Panc1 (cell line): ENCODE data around the gene FANCC. TPM values are rescaled to one million over a fixed set of nuclear protein-coding genes. Genes with fewer than 3 reads are reported as not detected.

Source experiments
- ATAC-seq: fragments of 200-7000 bp; cut with Tn5 transposase; 2 replicates; pipeline ENCODE4 v1.9.1; 2020; ENCODE audit warnings: mild to moderate bottlenecking, moderate library complexity
- BruUV-seq: library from RNA; stranded (reverse); fragments of 400-500 nt; replicated peaks from 2 replicates; lab custom pipeline; 2021; lab: Mats Ljungman, UMichigan
- CTCF ChIA-PET: fragments of 300-600 bp; sonication (Branson Sonifier 250); formaldehyde crosslinking; loops from one replicate; lab custom pipeline; 2022; ENCODE audit warnings: antibody characterized with exemption; lab: Charles Lee
- POLR2A ChIA-PET: fragments of 300-600 bp; sonication (Branson Sonifier 250); formaldehyde crosslinking; loops from one replicate; lab custom pipeline; 2022; ENCODE audit warnings: antibody characterized with exemption; lab: Charles Lee
- DNase-seq: peaks from one replicate; pipeline ENCODE4 v3.0.0-alpha.2; 2010; ENCODE audit warnings: low read depth, low spot score
- H3K27ac ChIP-seq: 2 replicates; pipeline ENCODE4 v1.5.1; 2011; ENCODE audit warnings: mild to moderate bottlenecking, low read length, inconsistent platforms
- H3K27me3 ChIP-seq: fragments of 200-500 bp; sonication (Bioruptor generic); 2 replicates; pipeline ENCODE4 v1.6.0; 2014; ENCODE audit warnings: low read length, inconsistent platforms; ENCODE audit not compliant: control insufficient read depth, insufficient read depth
- H3K36me3 ChIP-seq: fragments of 200-500 bp; sonication (Bioruptor generic); 2 replicates; pipeline ENCODE4 v1.5.1; 2014; ENCODE audit warnings: inconsistent platforms, mild to moderate bottlenecking, low read length, moderate library complexity; ENCODE audit not compliant: control insufficient read depth, insufficient read depth
- H3K4me1 ChIP-seq: 2 replicates; pipeline ENCODE4 v1.5.1; 2011; ENCODE audit warnings: inconsistent platforms, mild to moderate bottlenecking, low read length, moderate library complexity; ENCODE audit not compliant: control insufficient read depth, insufficient read depth
- H3K4me3 ChIP-seq, 2 experiments: 2 replicates each; pipeline ENCODE4 v1.5.1; 2011 to 2012; ENCODE audit warnings: low read depth in 2 of 2, low read length in 2 of 2, mild to moderate bottlenecking in 2 of 2, inconsistent platforms in 1 of 2, moderate library complexity in 1 of 2
- H3K9me3 ChIP-seq: fragments of 200-500 bp; sonication (Bioruptor generic); 2 replicates; pipeline ENCODE4 v1.5.1; 2014; ENCODE audit warnings: low read depth, mild to moderate bottlenecking, inconsistent platforms, low read length, moderate library complexity; ENCODE audit not compliant: control insufficient read depth, insufficient read depth
- CTCF ChIP-seq: fragments of 450-650 bp; IDR thresholded peaks from 2 replicates; pipeline ENCODE4 v1.5.1; 2017; ENCODE audit warnings: mild to moderate bottlenecking
- POLR2AphosphoS5 ChIP-seq: IDR thresholded peaks from 2 replicates; pipeline ENCODE4 v1.6.1; 2012; ENCODE audit warnings: mild to moderate bottlenecking, low read depth, low read length, moderate library complexity
- REST ChIP-seq, 2 experiments: IDR thresholded peaks; 2 replicates each; pipeline ENCODE4 v1.6.1; 2011 to 2012; ENCODE audit warnings: low read depth in 2 of 2, control low read depth in 1 of 2, low read length in 1 of 2, mild to moderate bottlenecking in 1 of 2, moderate library complexity in 1 of 2; ENCODE audit not compliant: insufficient read depth in 1 of 2
- SIN3A ChIP-seq: IDR thresholded peaks from 2 replicates; pipeline ENCODE4 v1.6.1; 2012; ENCODE audit warnings: low read depth, mild to moderate bottlenecking, low read length, moderate library complexity, borderline replicate concordance; ENCODE audit not compliant: insufficient read depth
- TCF7L2 ChIP-seq: IDR thresholded peaks from 2 replicates; pipeline ENCODE4 v1.6.1; 2011; ENCODE audit warnings: mild to moderate bottlenecking, low read depth, low read length, inconsistent platforms
- in situ Hi-C: cut with HindIII; loops from 2 replicates; pipeline ENCODE4 v1.10.0; 2016; ENCODE audit warnings: low sequenced_read_pairs, low pct_unique_long_range_greater_than_20kb
- intact Hi-C: fragments of 100-400 bp; cut with micrococcal nuclease; formaldehyde crosslinking; loops from one replicate; pipeline ENCODE4 v1.10.0; 2022; ENCODE audit not compliant: unreplicated experiment
- total RNA-seq: library from RNA; stranded (reverse); gene quantifications from one replicate; pipeline ENCODE4 v1.2.1, GENCODE V29; 2021; ENCODE audit not compliant: unreplicated experiment

FANCC gene
- total RNA-seq, 1 experiment from 2014 or later, result 17.8 TPM

GRCh38 chr9:95110921-95111525 lies 206.5 kb downstream of the FANCC start:
- intact Hi-C loops (no loop called here), in situ Hi-C loops (no loop called here)
- ATAC-seq, result no peak
- no peak for TF ChIP-seq POLR2AphosphoS5
- H3K27ac ChIP-seq, result no peak overlapping the region
- H3K36me3 ChIP-seq, result no peaks in the 10 kb centered on the region
- H3K9me3 ChIP-seq, result no peaks in the 10 kb centered on the region
- BruUV-seq, result no TSS peak
- ChIA-PET POLR2A (no interaction called here), CTCF (no interaction called here)
- no peaks in the 10 kb centered on the region for H3K27me3 ChIP-seq
- no peaks in the 10 kb centered on the region for H3K4me1 ChIP-seq
- H3K4me3 ChIP-seq, result no peak overlapping the region
- DNase-seq, result no peak

GRCh38 chr9:95109456-95109855 lies 208.1 kb downstream of the FANCC start:
- Histone ChIP-seq H3K4me1 (no peaks in the 10 kb centered on the region), H3K36me3 (no peaks in the 10 kb centered on the region), H3K4me3 (no peak overlapping the region), H3K9me3 (no peaks in the 10 kb centered on the region), H3K27me3 (no peaks in the 10 kb centered on the region), H3K27ac (no peak overlapping the region)
- in situ Hi-C loops, result no loop called here
- intact Hi-C loops, result no loop called here
- ChIA-PET POLR2A (no interaction called here), CTCF (no interaction called here)
- no peak for TF ChIP-seq TCF7L2
- no peak for TF ChIP-seq SIN3A
- TF ChIP-seq CTCF, result no peak
- TF ChIP-seq POLR2AphosphoS5, result no peak
- BruUV-seq, result no TSS peak
- ATAC-seq (no peak), DNase-seq (no peak)

GRCh38 chr9:95108777-95109176 lies 208.7 kb downstream of the FANCC start:
- intact Hi-C loops (no loop called here), in situ Hi-C loops (no loop called here)
- ChIA-PET CTCF (no interaction called here), POLR2A (no interaction called here)
- BruUV-seq, result no TSS peak
- Histone ChIP-seq H3K4me1 (no peaks in the 10 kb centered on the region), H3K9me3 (no peaks in the 10 kb centered on the region), H3K27me3 (no peaks in the 10 kb centered on the region), H3K4me3 (no peak overlapping the region), H3K27ac (no peak overlapping the region), H3K36me3 (no peaks in the 10 kb centered on the region)
- DNase-seq (no peak), ATAC-seq (no peak)
- TF ChIP-seq SIN3A (no peak), POLR2AphosphoS5 (no peak), CTCF (no peak), TCF7L2 (no peak), REST (IDR thresholded peaks at IDR 0.05; ENCODE audit: insufficient read depth in 1 of 2, low read depth in 2 of 2, low read length in 1 of 2) (no peak)
